Transverse colon (tissue), 4 donors: ENCODE results near the gene CEP250.

Source experiments
- CTCF ChIP-seq, 5 experiments: fragments of 200-600 bp in 3 of 5; fragments of 450-650 bp in 2 of 5; sonication (generic) in 3 of 5; IDR thresholded peaks; 1 replicate in 2 of 5; 2 replicates in 3 of 5; pipeline ENCODE4 v1.5.1; 2016 to 2017; ENCODE audit warnings: antibody characterized with exemption in 5 of 5, inconsistent platforms in 3 of 5, mild to moderate bottlenecking in 2 of 5, moderate library complexity in 1 of 5
- EP300 ChIP-seq: sonication (generic); formaldehyde crosslinking; IDR thresholded peaks from one replicate; pipeline ENCODE4 v1.6.1; 2017; ENCODE audit warnings: antibody characterized with exemption, low read depth
- POLR2AphosphoS5 ChIP-seq, 3 donors: sonication (generic); formaldehyde crosslinking; IDR thresholded peaks; one replicate each; pipeline ENCODE4 v1.6.1; 2016; ENCODE audit warnings: antibody characterized with exemption in 3 of 3

GRCh38 chr20:35410613-35411012 is 44.8 kb upstream of the CEP250 start:
- TF ChIP-seq CTCF (IDR thresholded peaks at IDR 0.05), result no peak
- no peak for TF ChIP-seq EP300
- no peak for TF ChIP-seq POLR2AphosphoS5 (IDR thresholded peaks at IDR 0.05)
